Calu3 (cell line): ENCODE results near the gene STAG1. TPM values are rescaled to one million over a fixed set of nuclear protein-coding genes. Genes with fewer than 3 reads are reported as not detected.
A peak's percentile ranks its signal among the peaks of the same experiment; 100 is the strongest.

ENCODE experiments used
- BruUV-seq: library from RNA; stranded (reverse); fragments of 400-500 nt; replicated peaks from 2 replicates; lab custom pipeline; 2021; lab: Mats Ljungman, UMichigan
- CTCF ChIA-PET: fragments of 300-600 bp; sonication (Branson Sonifier 250); formaldehyde crosslinking; loops from one replicate; lab custom pipeline; 2022; ENCODE audit warnings: antibody characterized with exemption; lab: Charles Lee
- DNase-seq: peaks from one replicate; pipeline ENCODE4 v3.0.0; 2022
- H3K27ac Mint-ChIP-seq: one replicate; pipeline ENCODE4 v1.8.0; 2022; ENCODE audit warnings: mixed read lengths; ENCODE audit not compliant: unreplicated experiment
- H3K27me3 Mint-ChIP-seq: one replicate; pipeline ENCODE4 v1.8.0; 2022; ENCODE audit warnings: mixed read lengths; ENCODE audit not compliant: unreplicated experiment
- H3K36me3 Mint-ChIP-seq: one replicate; pipeline ENCODE4 v1.8.0; 2022; ENCODE audit warnings: mild to moderate bottlenecking, moderate library complexity, mixed read lengths; ENCODE audit not compliant: insufficient read depth, unreplicated experiment
- H3K4me1 Mint-ChIP-seq: one replicate; pipeline ENCODE4 v1.8.0; 2022; ENCODE audit warnings: mild to moderate bottlenecking, low read depth, mixed read lengths; ENCODE audit not compliant: unreplicated experiment
- H3K4me3 Mint-ChIP-seq: one replicate; pipeline ENCODE4 v1.8.0; 2022; ENCODE audit warnings: mild to moderate bottlenecking, low read depth, moderate library complexity, mixed read lengths; ENCODE audit not compliant: unreplicated experiment
- H3K9me3 Mint-ChIP-seq: one replicate; pipeline ENCODE4 v1.8.0; 2022; ENCODE audit warnings: low read depth, mixed read lengths; ENCODE audit not compliant: unreplicated experiment
- intact Hi-C: fragments of 100-400 bp; cut with micrococcal nuclease; formaldehyde crosslinking; loops from one replicate; pipeline ENCODE4 v1.10.0; 2022; ENCODE audit not compliant: unreplicated experiment
- total RNA-seq: library from RNA; stranded (reverse); gene quantifications from 2 replicates; pipeline ENCODE4 v1.2.3, GENCODE V29; 2022
- TF ChIP-seq, protein P1 (sequence below): fragments of 200-600 bp; IDR thresholded peaks from one replicate; pipeline ENCODE4 v1.8.0; 2022; ENCODE audit warnings: antibody characterized with exemption; ENCODE audit not compliant: unreplicated experiment

Gene STAG1
- total RNA-seq, 1 experiment from 2014 or later, result 39.3 TPM

DNA sequence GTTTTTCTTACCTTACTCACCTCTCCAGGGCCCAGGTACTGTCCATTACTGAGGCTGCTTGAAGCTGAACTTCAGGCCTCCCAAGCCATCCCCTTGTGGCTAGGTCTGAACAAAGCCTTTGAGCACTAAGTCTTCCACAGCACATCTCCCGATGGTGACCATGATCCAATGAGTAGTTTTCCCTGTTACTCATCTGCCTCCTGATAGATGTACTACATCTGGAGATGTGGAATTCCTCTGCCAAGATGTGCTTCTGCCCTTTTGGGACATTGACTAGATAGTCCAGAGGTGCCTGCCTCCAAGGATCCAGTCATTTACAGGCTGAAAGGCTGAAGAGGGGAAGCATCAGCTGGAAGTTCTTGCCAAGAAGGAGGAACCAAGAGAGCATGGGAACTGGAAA lies 37.8 kb upstream of the STAG1 start:
- TF ChIP-seq, protein P1, sequence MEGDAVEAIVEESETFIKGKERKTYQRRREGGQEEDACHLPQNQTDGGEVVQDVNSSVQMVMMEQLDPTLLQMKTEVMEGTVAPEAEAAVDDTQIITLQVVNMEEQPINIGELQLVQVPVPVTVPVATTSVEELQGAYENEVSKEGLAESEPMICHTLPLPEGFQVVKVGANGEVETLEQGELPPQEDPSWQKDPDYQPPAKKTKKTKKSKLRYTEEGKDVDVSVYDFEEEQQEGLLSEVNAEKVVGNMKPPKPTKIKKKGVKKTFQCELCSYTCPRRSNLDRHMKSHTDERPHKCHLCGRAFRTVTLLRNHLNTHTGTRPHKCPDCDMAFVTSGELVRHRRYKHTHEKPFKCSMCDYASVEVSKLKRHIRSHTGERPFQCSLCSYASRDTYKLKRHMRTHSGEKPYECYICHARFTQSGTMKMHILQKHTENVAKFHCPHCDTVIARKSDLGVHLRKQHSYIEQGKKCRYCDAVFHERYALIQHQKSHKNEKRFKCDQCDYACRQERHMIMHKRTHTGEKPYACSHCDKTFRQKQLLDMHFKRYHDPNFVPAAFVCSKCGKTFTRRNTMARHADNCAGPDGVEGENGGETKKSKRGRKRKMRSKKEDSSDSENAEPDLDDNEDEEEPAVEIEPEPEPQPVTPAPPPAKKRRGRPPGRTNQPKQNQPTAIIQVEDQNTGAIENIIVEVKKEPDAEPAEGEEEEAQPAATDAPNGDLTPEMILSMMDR, result no peak
- no peak for DNase-seq
- no peak overlapping the region for H3K4me3 Mint-ChIP-seq
- H3K27me3 Mint-ChIP-seq, result no peaks in the 10 kb centered on the region
- no peak overlapping the region for H3K27ac Mint-ChIP-seq
- BruUV-seq, result no TSS peak
- intact Hi-C loops, result no loop called here
- H3K9me3 Mint-ChIP-seq, result no peaks in the 10 kb centered on the region
- H3K36me3 Mint-ChIP-seq, result no peaks in the 10 kb centered on the region
- CTCF ChIA-PET, result no interaction called here
- H3K4me1 Mint-ChIP-seq, result peaks cover 18% of the 10 kb centered on the region

DNA sequence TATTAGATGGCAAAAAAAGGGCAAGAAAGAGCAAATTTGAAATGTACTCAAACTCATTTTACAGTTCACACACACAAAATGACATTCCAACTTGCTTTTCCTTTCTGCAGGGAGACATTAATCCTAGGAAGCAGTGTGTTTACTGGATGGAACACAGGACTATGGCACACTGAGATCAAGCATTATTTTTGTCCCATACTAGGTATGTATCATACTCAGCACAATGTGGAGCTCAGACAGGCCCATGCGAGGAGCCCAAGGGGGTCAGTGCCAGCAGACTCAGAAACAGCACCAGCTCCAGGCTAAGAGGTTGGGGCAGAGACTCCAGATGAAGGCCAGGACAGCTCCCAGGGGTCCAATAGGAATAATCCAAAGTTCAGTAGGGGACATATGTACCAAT lies 36.0 kb upstream of the STAG1 start:
- no TSS peak for BruUV-seq
- Mint-ChIP-seq H3K27ac (no peak overlapping the region), H3K4me1 (peaks cover 18% of the 10 kb centered on the region), H3K4me3 (no peak overlapping the region), H3K36me3 (no peaks in the 10 kb centered on the region), H3K27me3 (no peaks in the 10 kb centered on the region), H3K9me3 (no peaks in the 10 kb centered on the region)
- CTCF ChIA-PET, result interaction anchor here (1.8 kb wide), 1 partner anchor 36 kb away, joined by 6 read pairs; the partner anchor contains the start of gene STAG1
- intact Hi-C loops, result no loop called here
- no peak for DNase-seq
- TF ChIP-seq, protein P1, result no peak

- H3K36me3 Mint-ChIP-seq, result no peaks in the 10 kb centered on the region
- peak overlapping the region; percentile 80 for H3K27ac Mint-ChIP-seq
- no peaks in the 10 kb centered on the region for H3K9me3 Mint-ChIP-seq
- H3K27me3 Mint-ChIP-seq, result no peaks in the 10 kb centered on the region
- peak; percentile 50 for DNase-seq
- no peak overlapping the region for H3K4me3 Mint-ChIP-seq
- intact Hi-C loops, result no loop called here
- TF ChIP-seq, protein P1, result no peak
- CTCF ChIA-PET, result interaction anchor here (1.3 to 1.8 kb wide), 3 partner anchors 15 to 227 kb away, joined by 5 to 6 read pairs (median 6); partner anchors contain the start of gene STAG1
- peaks cover 18% of the 10 kb centered on the region for H3K4me1 Mint-ChIP-seq
- no TSS peak for BruUV-seq
Measured at GRCh38 chr3:136787349-136787748, 35.2 kb upstream of the STAG1 start.

DNA sequence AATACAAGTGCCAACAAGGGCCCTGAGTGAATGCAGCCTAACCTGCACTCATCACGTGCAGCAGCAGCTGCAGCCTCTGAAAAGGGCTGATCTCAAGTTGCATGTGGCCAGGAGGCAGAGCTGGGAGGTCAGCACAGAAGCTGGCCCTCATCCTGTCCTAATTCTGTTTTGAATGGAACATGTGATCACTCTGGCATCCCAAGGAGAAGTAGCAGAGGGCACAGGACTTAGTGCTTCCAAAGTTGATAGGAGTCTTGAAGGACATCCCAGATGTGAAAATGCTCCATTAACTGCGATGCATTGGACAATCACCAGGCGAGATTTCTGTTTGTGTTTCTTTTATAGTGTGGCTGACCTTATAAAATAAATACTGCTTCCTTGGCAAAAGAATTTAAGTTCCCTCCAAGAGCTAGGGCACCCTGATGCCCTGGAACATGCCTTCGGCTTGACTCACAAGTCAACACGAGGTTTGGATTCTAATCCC lies 31.6 kb upstream of the STAG1 start:
- no TSS peak for BruUV-seq
- H3K36me3 Mint-ChIP-seq, result no peaks in the 10 kb centered on the region
- no peak overlapping the region for H3K4me3 Mint-ChIP-seq
- no peaks in the 10 kb centered on the region for H3K27me3 Mint-ChIP-seq
- TF ChIP-seq, protein P1, result no peak
- CTCF ChIA-PET, result interaction anchor here (0.6 kb wide), 2 partner anchors 426 to 1505 kb away, joined by 3 to 4 read pairs; no protein-coding TSS in a partner anchor
- no peak for DNase-seq
- peaks cover 23% of the 10 kb centered on the region for H3K4me1 Mint-ChIP-seq
- no peaks in the 10 kb centered on the region for H3K9me3 Mint-ChIP-seq
- no peak overlapping the region for H3K27ac Mint-ChIP-seq
- intact Hi-C loops, result no loop called here
